HCT116 (cell line): ENCODE results near the gene CCDC81. TPM values are rescaled to one million over a fixed set of nuclear protein-coding genes. Genes with fewer than 3 reads are reported as not detected.
"Not testable (repeated sequence)": the region's sequence is repeated elsewhere in the genome, so short reads cannot be mapped to it uniquely, and the experiment has no call there.

ENCODE experiments used
- ATAC-seq: fragments of 200-7000 bp; cut with Tn5 transposase; 2 replicates; pipeline ENCODE4 v1.9.1; 2020; ENCODE audit warnings: mild to moderate bottlenecking, moderate library complexity
- BruUV-seq: library from RNA; stranded (reverse); fragments of 400-500 nt; replicated peaks from 2 replicates; lab custom pipeline; 2021; lab: Mats Ljungman, UMichigan
- CTCF ChIA-PET: fragments of 300-600 bp; sonication (Branson Sonifier 250); formaldehyde crosslinking; loops from one replicate; lab custom pipeline; 2021; ENCODE audit warnings: antibody characterized with exemption; lab: Charles Lee
- POLR2A ChIA-PET: fragments of 300-600, 350-600 bp; sonication (Branson Sonifier 250); formaldehyde crosslinking; loops from one replicate; lab custom pipeline; 2021; ENCODE audit warnings: antibody characterized with exemption; lab: Charles Lee
- RAD21 ChIA-PET, 2 experiments: fragments of 300-600 bp; sonication (Branson Sonifier 250); formaldehyde crosslinking; loops; one replicate each; lab custom pipeline; 2023; ENCODE audit warnings: low total read pairs in 2 of 2; ENCODE audit not compliant: uncharacterized antibody in 2 of 2, unreplicated experiment in 2 of 2, low non-redundant PET in 1 of 2; lab: Charles Lee
- DNase-seq: peaks from one replicate; pipeline ENCODE4 v3.0.0-alpha.2; 2010; ENCODE audit warnings: low read depth, low spot score
- H2AFZ ChIP-seq: fragments of 200-600 bp; shearing (Covaris generic), sonication (generic); 2 replicates; pipeline ENCODE4 v1.6.1; 2017; ENCODE audit warnings: low read depth, mixed run types, mixed read lengths, antibody characterized with exemption, low read length; ENCODE audit not compliant: poor library complexity, severe bottlenecking
- H3K27ac ChIP-seq: 2 replicates; pipeline ENCODE4 v1.5.1; 2012; ENCODE audit warnings: low read depth, low read length
- H3K27me3 ChIP-seq: fragments of 200-600 bp; sonication (generic); 2 replicates; pipeline ENCODE4 v1.6.1; 2016; ENCODE audit warnings: mixed run types, low read length, mixed read lengths; ENCODE audit not compliant: insufficient read depth
- H3K36me3 ChIP-seq, 2 experiments: fragments of 200-500 bp in 1 of 2; fragments of 200-600 bp in 1 of 2; sonication (Bioruptor generic) in 1 of 2; sonication (generic) in 1 of 2; 2 replicates each; pipeline versions ENCODE4 v1.5.1 to v1.6.1; 2014 to 2016; ENCODE audit warnings: low read length in 2 of 2, inconsistent platforms in 1 of 2, mixed read lengths in 1 of 2, mixed run types in 1 of 2; ENCODE audit not compliant: insufficient read depth in 2 of 2, control insufficient read depth in 1 of 2
- H3K4me1 ChIP-seq, 2 experiments: fragments of 200-600 bp in 1 of 2; sonication (generic) in 1 of 2; 2 replicates each; pipeline versions ENCODE4 v1.5.1 to v1.6.1; 2012 to 2017; ENCODE audit warnings: low read length in 2 of 2, inconsistent platforms in 1 of 2, mild to moderate bottlenecking in 1 of 2, mixed read lengths in 1 of 2, mixed run types in 1 of 2, moderate library complexity in 1 of 2; ENCODE audit not compliant: insufficient read depth in 2 of 2, control insufficient read depth in 1 of 2
- H3K4me2 ChIP-seq: fragments of 200-600 bp; sonication (generic); 2 replicates; pipeline ENCODE4 v1.6.1; 2017; ENCODE audit warnings: mixed run types, low read length, mixed read lengths
- H3K4me3 ChIP-seq, 2 experiments: fragments of 200-600 bp in 1 of 2; sonication (generic) in 1 of 2; replicated peaks in 1 of 2; 2 replicates each; pipeline ENCODE4 v1.5.1; 2011 to 2016; ENCODE audit warnings: low read length in 2 of 2, control low read depth in 1 of 2, low read depth in 1 of 2, mild to moderate bottlenecking in 1 of 2, mixed read lengths in 1 of 2, mixed run types in 1 of 2
- H3K79me2 ChIP-seq: fragments of 200-600 bp; sonication (generic); 2 replicates; pipeline ENCODE4 v1.6.1; 2017; ENCODE audit warnings: mild to moderate bottlenecking, mixed run types, low read length, moderate library complexity, mixed read lengths; ENCODE audit not compliant: insufficient read depth
- H3K9ac ChIP-seq: fragments of 200-600 bp; sonication (generic); 2 replicates; pipeline ENCODE4 v1.6.1; 2016; ENCODE audit warnings: low read length, mixed read lengths
- H3K9me2 ChIP-seq: fragments of 200-600 bp; sonication (generic), shearing (Covaris generic); 2 replicates; pipeline ENCODE4 v1.6.1; 2017; ENCODE audit warnings: mixed run types, mild to moderate bottlenecking, moderate library complexity; ENCODE audit not compliant: insufficient read depth
- H3K9me3 ChIP-seq, 2 experiments: fragments of 200-500 bp in 1 of 2; fragments of 200-600 bp in 1 of 2; sonication (Bioruptor generic) in 1 of 2; sonication (generic) in 1 of 2; 2 replicates each; pipeline ENCODE4 v1.6.1; 2014 to 2017; ENCODE audit warnings: low read length in 2 of 2, mixed read lengths in 2 of 2, inconsistent platforms in 1 of 2, low read depth in 1 of 2, mild to moderate bottlenecking in 1 of 2, mixed run types in 1 of 2, moderate library complexity in 1 of 2; ENCODE audit not compliant: control insufficient read depth in 1 of 2, insufficient read depth in 1 of 2
- H4K20me1 ChIP-seq: fragments of 200-600 bp; sonication (generic), shearing (Covaris generic); 2 replicates; pipeline ENCODE4 v1.6.1; 2017; ENCODE audit warnings: mixed run types, mild to moderate bottlenecking, moderate library complexity; ENCODE audit not compliant: insufficient read depth
- ELF1 ChIP-seq: IDR thresholded peaks from 2 replicates; pipeline ENCODE4 v1.6.1; 2012; ENCODE audit warnings: low read depth, borderline replicate concordance
- JUND ChIP-seq: IDR thresholded peaks from 2 replicates; pipeline ENCODE4 v1.6.1; 2012
- POLR2A ChIP-seq: IDR thresholded peaks from 2 replicates; pipeline ENCODE4 v1.7.0; 2011; ENCODE audit warnings: borderline replicate concordance; ENCODE audit not compliant: insufficient read depth, insufficient read length; ENCODE audit errors: extremely low read depth
- SP1 ChIP-seq: IDR thresholded peaks from 2 replicates; pipeline ENCODE4 v1.6.1; 2012; ENCODE audit warnings: low read depth
- TCF7L2 ChIP-seq: IDR thresholded peaks from 2 replicates; pipeline ENCODE4 v1.7.0; 2011; ENCODE audit warnings: borderline replicate concordance, inconsistent platforms; ENCODE audit not compliant: insufficient read depth, insufficient read length; ENCODE audit errors: extremely low read depth
- YY1 ChIP-seq: IDR thresholded peaks from 2 replicates; pipeline ENCODE4 v1.6.1; 2011; ENCODE audit warnings: low read length, low read depth, moderate library complexity, mild to moderate bottlenecking; ENCODE audit not compliant: insufficient replicate concordance; ENCODE audit errors: extremely low read depth
- ZFX ChIP-seq: fragments of 450-650 bp; IDR thresholded peaks from 2 replicates; pipeline ENCODE4 v1.6.1; 2017
- ZNF274 ChIP-seq: fragments of 200-500 bp; sonication (Bioruptor generic); IDR thresholded peaks from 2 replicates; pipeline ENCODE4 v1.6.1; 2014; ENCODE audit warnings: mild to moderate bottlenecking, low read depth, low read length, inconsistent platforms
- intact Hi-C: fragments of 100-400 bp; cut with micrococcal nuclease; formaldehyde crosslinking; loops from 2 replicates; pipeline ENCODE4 v1.10.0; 2022
- total RNA-seq: library from RNA; stranded (reverse); gene quantifications from one replicate; pipeline ENCODE4 v1.2.1, GENCODE V29; 2021; ENCODE audit not compliant: unreplicated experiment
- TF ChIP-seq, protein P1 (sequence below): IDR thresholded peaks from 2 replicates; pipeline ENCODE4 v1.6.1; 2012
- TF ChIP-seq, protein P2 (sequence below): IDR thresholded peaks from 2 replicates; pipeline ENCODE4 v1.6.1; 2012; ENCODE audit warnings: low read depth
- TF ChIP-seq, protein P3 (sequence below): IDR thresholded peaks from 2 replicates; pipeline ENCODE4 v1.6.1; 2012

The CCDC81 gene
- total RNA-seq, 1 experiment from 2014 or later: 0.69 TPM

DNA sequence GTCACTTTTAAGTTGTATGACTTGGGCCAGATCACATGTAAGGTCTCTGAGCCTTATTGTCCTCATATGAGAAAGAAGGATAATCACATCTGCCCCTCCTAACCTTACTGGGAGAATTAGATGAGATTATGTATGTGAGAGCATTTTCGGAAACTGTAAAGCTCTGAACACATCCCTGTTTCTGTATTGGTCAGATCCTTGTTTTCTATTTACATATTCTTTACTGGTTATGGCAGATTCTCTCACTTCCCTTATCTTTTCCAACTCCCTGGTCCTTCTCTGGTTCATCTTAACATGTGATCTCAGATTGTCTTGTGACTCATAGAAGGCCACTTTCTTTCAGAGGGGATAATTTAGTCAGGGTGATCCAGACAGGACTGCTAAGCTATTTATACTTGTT is 41.8 kb downstream of the CCDC81 start:
- intact Hi-C loops: loop anchor here (5.0 to 10.0 kb wide), 2 partner anchors 562 to 819 kb away; partner anchors contain the start of gene CCDC83

DNA sequence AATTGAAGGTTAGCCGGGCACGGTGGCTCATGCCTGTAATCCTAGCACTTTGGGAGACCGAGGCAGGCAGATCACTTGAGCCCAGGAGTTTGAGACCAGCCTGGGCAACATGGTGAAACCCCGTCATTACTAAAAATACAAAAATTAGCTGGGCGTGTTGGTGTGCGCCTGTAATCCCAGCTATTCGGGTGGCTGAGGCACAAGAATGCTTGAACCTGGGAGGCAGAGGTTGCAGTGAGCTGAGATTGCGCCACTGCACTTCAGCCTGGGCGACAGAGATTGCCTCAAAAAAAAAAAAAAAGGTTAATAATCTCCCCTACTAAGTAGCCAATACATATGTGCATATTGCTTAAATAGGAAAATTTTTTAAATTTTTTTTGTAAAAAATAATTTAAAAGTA is 42.3 kb downstream of the CCDC81 start:
- H3K4me2 ChIP-seq, H3K9ac ChIP-seq, H3K79me2 ChIP-seq, H2AFZ ChIP-seq, H3K27ac ChIP-seq, BruUV-seq, RAD21 ChIA-PET, POLR2A ChIA-PET, ATAC-seq, H3K9me2 ChIP-seq, CTCF ChIA-PET, H3K9me3 ChIP-seq, H3K4me1 ChIP-seq, H3K4me3 ChIP-seq, DNase-seq, H3K27me3 ChIP-seq, H3K36me3 ChIP-seq, H4K20me1 ChIP-seq: not testable (repeated sequence)
- intact Hi-C loops: loop anchor here (5.0 to 10.0 kb wide), 2 partner anchors 562 to 820 kb away; partner anchors contain the start of gene CCDC83

More for the DNA sequence above, 41.8 kb downstream of the CCDC81 start:
- Histone ChIP-seq H3K4me1 (no peaks in the 10 kb centered on the region), H2AFZ (no peak overlapping the region), H3K9me2 (no peaks in the 10 kb centered on the region), H3K9me3 (no peaks in the 10 kb centered on the region), H4K20me1 (no peaks in the 10 kb centered on the region), H3K4me2 (no peak overlapping the region), H3K27me3 (no peaks in the 10 kb centered on the region), H3K9ac (no peak overlapping the region), H3K36me3 (no peaks in the 10 kb centered on the region), H3K27ac (no peak overlapping the region), H3K4me3 (no peak overlapping the region), H3K79me2 (no peaks in the 10 kb centered on the region)
- TF ChIP-seq YY1: no peak
- TF ChIP-seq JUND: no peak
- TF ChIP-seq TCF7L2: no peak
- TF ChIP-seq, protein P1, sequence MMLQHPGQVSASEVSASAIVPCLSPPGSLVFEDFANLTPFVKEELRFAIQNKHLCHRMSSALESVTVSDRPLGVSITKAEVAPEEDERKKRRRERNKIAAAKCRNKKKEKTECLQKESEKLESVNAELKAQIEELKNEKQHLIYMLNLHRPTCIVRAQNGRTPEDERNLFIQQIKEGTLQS: no peak
- TF ChIP-seq ELF1: no peak
- TF ChIP-seq, protein P2, sequence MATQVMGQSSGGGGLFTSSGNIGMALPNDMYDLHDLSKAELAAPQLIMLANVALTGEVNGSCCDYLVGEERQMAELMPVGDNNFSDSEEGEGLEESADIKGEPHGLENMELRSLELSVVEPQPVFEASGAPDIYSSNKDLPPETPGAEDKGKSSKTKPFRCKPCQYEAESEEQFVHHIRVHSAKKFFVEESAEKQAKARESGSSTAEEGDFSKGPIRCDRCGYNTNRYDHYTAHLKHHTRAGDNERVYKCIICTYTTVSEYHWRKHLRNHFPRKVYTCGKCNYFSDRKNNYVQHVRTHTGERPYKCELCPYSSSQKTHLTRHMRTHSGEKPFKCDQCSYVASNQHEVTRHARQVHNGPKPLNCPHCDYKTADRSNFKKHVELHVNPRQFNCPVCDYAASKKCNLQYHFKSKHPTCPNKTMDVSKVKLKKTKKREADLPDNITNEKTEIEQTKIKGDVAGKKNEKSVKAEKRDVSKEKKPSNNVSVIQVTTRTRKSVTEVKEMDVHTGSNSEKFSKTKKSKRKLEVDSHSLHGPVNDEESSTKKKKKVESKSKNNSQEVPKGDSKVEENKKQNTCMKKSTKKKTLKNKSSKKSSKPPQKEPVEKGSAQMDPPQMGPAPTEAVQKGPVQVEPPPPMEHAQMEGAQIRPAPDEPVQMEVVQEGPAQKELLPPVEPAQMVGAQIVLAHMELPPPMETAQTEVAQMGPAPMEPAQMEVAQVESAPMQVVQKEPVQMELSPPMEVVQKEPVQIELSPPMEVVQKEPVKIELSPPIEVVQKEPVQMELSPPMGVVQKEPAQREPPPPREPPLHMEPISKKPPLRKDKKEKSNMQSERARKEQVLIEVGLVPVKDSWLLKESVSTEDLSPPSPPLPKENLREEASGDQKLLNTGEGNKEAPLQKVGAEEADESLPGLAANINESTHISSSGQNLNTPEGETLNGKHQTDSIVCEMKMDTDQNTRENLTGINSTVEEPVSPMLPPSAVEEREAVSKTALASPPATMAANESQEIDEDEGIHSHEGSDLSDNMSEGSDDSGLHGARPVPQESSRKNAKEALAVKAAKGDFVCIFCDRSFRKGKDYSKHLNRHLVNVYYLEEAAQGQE: no peak
- TF ChIP-seq SP1: no peak
- TF ChIP-seq, protein P3, sequence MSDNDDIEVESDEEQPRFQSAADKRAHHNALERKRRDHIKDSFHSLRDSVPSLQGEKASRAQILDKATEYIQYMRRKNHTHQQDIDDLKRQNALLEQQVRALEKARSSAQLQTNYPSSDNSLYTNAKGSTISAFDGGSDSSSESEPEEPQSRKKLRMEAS: no peak
- no peak for TF ChIP-seq ZNF274
- no peak for TF ChIP-seq ZFX
- TF ChIP-seq POLR2A: no peak
- ATAC-seq (no peak), DNase-seq (no peak)
- ChIA-PET RAD21 (no interaction called here), POLR2A (no interaction called here), CTCF (no interaction called here)
- BruUV-seq: no TSS peak
